Measurements from ENCODE around the gene LIPC. TPM values are rescaled to one million over a fixed set of nuclear protein-coding genes. Genes with fewer than 3 reads are reported as not detected.

The LIPC gene
- polyA plus RNA-seq, 10 donors = 0.23 to 0.69 (median 0.39) TPM

DNA sequence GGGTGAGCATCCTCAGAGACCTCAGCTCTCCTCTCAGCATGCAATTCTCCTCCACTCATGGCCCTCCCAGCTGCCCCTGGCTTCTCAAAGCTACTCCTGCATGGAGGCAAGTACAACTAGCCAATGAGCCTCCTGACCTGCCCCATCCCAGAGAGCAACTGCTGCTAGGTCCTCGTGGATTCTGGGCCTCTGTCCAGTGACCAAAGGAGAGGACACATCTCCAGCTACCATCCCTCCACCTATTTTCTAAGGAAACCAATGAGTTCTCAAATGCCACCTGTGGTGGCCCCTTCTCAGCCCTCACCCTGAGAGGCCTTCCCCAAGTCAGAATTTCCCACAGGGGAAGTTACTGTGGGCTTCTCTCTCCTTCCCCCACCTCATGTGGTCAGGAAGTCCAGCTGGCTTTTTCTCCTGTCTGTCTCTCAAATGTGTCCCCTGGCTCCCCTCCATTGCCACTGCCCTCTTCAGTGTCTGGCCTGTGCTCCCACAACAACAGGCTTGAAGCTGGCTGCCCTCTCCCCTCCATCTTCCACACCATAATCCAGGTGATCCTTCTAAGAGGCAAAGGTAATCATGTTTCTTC is 43.0 kb downstream of the LIPC start:
- DNase-seq = no peak

DNA sequence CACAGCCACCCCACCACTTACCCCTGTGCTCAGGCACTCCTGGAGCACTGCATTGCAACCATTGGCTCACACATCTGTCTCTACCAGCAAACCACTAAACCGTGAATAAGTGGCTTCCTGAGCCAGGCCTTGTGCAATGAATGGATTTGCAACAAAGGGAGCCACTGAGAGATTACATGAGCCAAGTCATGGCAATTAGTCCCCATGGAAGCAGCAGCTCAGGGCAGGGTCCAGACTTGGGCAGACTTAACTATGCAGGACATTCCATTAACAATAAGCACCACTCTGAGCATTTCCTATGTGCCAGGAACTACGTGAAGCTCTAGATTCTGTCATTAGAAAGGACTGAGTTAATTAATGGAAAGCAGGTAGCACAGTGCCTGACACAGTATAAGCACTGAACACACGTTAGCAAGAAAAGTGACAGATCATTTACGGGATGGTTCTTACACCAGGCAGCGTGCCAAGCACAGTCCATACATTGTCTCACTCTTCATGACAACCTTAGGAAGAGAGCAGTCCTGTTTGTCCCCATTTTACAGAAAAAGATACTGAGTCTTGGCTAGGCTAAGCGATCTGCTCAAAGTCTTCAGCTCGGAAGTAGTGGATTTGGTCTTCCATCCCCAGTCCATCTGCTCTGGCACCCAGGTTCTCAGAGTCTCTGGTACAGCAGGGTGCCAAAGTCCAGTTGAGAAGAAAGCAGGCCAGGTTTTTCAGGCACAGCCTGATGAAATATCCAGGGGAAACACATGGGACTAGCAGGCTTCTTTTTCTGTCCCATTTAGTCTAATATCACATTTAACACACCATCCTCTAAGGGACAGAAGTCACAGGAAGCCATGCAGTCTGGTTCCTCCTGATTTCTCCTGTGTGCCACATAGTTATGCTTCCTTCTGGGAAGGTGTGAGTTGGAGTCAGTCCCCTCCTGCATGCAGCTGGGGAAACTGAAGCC is 44.1 kb downstream of the LIPC start:
- peak in 1 of 3 donors; percentile 49 for DNase-seq

DNA sequence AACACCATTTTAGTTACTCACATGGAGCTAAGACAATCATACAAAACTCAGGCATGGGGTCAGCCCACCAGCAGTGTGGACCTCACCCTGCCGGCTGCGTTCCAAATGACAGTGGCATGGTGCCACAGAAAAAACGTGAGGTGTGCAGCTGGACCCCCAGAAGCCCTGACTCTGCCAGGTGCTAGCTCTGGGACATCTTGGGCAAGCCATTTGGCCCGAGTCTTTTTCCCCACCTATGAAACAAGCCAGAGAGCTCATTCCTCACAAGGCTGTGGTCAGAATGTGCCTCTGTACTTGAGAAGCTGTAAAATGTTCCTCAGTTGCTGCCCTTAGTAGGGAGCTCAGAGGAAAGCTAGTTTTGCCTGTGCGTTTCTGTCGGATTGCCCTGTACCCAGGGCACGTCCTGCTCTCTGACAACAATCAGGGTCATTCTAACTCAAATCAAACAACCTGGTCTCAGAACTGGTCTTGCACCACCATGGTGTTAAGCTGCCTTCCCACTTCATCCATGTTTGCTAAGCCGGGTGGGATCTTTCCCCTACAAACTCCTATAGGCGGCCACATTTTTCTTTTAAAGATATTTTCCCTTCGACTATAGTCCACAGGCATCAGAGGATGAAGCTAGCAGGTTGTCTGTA is 44.9 kb downstream of the LIPC start:
- no peak for DNase-seq

DNA sequence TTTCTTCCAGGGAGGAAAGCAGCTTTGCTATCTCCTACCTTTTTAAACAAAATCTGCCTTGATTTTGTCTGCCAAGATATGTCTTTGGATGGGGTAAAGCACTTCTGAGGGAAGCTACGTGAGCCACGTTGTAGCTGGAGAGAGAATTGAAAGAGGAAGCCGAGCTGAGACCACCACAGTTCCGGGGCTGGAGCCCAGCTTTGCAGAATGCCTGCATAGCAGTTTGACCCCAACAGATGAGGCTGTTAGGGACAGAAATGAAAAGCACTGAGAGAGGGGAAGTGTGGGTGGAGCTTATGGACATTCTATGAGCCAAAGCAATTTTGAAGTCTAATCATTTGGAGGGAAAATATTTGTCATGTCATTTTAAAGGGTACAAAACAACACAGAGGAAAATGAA is 45.4 kb downstream of the LIPC start:
- no peak for DNase-seq

DNA sequence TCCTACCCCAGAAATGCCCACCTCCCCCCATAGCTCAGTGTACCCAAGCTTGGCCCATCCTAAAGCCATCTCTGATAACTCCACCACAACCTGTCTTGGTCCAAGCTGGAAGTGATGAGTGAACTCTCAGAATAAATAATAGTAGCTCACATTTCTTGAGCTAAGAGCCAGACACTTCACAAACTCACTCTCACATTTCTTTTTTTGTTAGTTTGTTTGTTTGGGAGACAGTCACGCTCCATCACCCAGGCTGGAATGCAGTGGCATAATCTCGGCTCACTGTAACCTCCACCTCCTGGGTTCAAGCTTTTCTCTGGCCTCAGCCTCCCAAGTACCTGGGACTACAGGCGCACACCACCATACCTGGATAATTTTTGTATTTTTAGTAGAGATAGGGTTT is 46.2 kb downstream of the LIPC start:
- DNase-seq = no peak

DNA sequence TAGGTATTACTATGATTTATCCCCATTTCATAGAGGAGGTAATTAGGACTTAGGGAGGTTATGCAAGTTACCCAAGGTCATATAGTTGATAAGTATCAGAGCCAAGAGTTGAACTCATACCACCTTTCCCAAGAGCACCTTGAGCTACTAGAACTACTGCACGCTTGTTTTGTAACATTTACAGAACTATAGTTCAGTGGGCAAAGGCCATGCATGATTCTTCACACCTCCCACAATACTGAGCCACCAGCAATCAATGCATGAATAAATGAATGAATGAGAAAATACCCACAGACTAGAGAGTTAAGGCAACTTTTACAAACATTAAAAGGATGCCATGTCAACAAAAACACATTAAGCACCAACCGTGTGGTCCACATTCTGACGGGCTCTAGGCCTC is 46.8 kb downstream of the LIPC start:
- DNase-seq = no peak

DNA sequence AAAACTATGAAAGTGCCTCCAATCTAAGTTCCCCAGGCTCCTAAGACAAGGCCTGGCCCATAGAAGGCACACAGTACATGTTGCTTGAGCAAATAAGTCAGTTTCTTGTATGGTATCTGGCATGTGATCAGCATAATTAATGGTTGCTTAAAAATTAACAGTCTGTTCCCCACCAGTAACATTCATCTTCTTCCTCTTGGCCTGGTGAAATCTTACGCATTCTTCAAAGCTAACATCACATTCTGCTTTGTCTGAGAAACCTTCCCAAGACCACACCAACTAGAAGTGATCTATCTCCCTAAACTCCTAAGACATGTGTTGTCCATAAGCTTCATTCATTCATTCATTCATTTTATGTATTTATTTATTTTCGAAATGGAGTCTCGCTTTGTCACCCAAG is 48.1 kb downstream of the LIPC start:
- no peak for DNase-seq

DNA sequence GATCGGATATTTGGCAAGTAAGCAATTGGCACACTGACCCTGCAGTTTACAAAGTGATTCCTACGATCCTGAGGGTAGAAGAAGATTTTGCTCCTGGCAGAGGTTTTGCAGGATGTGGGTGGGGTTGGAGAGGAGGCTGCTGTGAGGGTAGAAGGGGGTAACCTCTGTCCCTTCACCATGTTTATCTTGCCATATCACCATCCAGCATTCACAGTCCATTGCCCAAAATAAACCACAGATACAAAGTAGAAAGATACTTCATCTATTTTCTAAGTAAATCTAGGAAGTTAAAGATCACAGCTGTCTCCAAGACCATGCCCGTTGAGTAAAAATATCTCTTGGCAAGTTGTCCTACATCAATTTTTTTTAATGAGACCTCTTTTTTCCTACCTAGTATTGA is 51.6 kb downstream of the LIPC start:
- no peak for DNase-seq

DNA sequence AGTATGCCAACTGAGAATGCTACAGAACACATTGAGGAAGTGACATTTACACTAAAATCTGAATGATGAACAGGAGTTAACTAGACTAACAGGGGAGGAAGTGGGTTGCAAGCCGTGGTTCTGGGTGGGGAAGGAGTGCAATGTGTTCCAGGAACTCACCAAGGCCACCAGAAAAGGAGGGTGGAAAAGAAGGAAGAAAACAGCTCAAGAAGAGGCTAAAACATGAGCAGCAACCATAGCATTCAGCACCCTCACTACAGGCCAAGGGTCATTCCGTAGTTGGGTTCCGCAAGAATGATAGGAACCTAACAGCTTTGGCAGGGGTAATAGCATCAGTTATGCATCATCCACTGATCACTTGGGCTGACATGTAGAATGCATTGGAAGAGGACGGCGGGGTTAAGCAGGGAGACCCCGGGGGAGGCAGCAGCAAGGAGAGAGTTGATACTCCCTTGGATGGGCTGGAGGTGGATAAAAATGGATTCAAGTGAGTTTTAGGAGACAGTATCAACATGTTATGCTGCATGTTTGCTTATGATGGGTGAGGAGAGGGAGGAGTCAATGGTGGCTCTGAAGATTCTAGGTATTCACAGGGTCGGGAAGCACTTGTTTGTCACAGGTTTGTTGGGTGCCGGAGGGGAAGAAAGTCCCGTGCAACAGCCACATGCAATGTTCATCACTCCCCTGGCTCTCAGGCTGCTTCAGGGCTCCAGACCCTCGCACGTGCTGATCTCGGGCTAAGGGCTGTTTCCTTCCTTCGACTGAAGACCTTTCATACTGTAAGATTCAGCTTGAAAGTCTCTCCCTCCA is 53.2 kb downstream of the LIPC start:
- DNase-seq = peak in 1 of 3 donors; percentile 33

DNA sequence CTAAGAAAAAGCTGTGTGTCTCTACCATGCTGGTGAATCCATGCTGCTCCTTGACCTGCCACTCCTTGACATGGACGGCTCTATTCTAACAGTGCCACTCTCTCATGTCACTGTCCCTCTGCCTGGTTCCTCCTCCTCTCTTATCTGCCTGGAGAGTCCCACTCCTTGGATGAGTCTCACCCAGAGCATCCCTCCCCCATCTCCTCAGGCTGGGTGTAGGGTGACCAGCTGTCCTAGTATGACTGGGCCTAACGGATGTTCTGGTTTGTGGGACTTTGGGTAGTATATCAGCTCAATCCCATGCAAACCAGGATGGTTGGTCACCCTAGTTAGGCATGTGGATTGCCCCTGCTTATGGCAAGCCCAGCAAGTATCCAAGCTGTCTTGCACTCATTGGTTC is 54.3 kb downstream of the LIPC start:
- DNase-seq = no peak

DNA sequence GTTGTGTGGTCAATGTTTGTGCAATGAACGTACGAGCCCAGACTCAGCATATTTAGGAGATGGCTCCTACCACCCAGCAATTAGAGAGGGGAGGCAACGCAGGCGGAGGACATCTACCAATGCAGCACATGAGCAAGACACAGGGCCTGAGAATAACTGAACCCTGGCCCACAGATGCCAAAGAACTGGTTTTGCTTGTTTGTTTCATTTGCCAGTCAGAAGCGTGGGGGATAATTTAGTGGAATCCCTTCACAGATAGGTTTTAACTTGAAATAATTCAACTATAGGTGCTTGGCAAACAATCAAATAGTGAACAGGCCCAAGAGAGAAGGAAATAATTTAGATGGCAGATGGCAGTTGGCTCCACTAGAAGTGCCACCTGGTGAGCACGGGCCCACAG is 54.8 kb downstream of the LIPC start:
- no peak for DNase-seq

DNA sequence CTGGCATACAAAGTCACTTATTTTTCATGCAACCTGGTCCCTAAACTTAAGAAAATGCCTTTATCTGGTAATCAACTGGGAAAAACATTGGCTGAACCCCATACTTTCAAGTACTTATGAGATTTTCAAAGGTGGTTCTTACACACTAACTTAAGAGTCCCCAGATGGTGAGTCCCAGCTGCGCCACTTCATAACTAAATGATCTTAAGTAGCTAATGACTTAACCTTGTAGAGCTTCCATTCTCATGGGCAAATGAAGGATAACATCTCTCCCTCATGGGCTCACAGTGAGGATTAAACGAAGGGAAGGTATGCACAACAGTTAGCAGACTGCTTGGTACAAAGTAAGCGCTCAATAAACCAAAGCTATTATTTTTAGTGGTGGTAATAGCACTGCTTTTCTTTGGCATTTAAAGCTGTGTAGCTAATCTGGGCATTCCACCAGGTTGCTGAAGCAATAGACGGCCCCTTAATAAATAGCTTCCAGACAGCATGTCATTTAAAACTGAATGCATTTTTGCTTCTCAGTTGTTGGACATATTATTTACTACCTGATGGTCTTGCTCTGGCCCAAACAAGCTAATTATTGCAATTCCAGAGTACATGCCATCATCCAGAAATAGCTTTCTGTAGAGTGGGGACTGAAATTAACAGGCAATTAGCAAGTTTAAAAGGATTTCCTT is 55.4 kb downstream of the LIPC start:
- no peak for DNase-seq

DNA sequence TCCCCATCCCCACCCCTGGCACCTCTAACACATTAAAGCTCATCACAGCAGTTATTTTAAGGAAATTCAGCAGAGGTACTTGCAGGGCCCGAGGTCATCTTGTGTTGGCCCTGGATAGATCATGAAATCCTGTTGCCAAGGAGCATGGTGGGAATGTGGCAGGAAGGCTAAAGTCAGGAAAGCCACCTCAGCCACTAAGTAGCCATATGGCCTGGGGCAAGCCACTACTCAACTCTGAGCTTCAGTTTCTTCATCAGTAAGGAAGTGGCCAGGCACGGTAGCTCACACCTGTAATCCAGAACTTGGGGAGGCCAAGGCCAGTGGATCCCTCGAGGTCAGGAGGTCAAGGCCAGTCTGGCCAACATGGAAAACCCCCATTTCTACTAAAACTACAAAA is 55.9 kb downstream of the LIPC start:
- DNase-seq = no peak

DNA sequence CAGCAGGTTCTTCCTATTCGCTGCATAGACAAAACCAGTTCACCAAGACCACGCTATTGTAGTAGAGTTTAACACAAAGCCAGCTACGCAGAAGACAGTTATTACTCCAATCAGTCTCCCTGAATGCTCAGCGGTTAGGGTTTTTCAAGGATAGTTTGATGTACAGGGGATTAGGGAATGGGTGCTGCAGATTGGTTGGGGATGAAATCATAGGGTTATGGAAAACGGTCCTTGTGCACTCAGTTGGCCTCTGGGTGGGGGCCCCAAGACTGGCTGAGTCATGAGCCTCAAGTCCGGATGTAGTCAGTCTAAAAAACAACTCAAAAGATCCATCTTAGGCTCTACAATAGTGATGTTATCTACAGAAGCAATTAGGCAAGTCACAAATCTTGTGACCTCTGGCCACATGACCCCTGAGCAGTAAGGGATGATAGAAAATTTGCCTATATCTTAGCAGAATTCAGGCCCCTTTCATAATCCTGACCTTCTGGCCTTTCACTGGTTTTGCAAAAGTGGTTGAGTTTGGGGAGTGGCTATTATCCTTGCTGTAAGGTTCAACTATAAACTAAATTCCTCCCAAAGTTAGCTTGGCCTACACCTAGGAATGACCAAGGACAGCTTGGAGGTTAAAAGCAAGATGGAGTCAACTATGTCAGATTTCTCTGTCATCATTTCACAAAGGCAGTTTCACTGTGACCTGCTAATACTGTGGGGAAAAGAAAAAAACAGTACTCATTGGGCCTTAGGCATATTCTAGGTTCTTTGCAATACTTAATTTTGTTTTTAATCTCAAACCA is 57.7 kb downstream of the LIPC start:
- no peak for DNase-seq

DNA sequence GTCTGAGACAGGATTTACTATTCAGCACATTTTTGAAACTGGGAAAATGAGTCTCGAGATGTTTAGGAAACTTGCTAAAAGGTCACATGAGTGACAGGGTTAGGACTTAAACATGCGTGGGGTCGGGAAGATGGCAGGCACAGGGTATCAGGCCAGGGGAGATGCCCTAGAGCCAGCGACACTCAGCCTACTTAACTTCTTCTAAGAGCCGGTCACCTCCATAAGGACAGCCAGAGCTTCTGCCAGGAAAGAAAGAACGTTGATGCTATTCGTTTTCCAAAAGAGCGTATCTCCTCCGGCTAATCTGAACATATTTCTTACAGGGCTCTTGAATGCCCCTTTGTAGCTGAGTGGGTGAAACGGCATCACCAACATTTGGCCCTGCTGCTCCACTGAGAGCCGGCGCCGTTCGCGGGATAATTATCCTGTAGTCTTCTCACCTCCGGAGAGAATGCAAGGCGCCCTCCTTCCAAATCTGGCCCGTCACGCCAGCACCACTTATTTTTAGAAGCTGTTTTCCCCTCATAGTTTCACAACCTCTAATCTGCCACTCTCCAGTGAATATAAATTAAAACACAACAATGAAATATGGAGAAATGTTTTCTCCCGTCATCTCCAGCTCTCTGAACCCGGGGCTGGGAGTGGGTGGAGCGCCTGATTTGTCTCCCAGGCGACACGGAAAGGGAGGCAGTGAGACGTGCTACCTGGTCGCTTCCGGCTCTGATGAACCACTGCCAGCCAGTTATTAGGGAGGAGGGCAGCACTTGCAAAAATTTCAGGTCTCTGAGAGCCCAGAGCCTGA is 58.5 kb downstream of the LIPC start:
- no peak for DNase-seq

DNA sequence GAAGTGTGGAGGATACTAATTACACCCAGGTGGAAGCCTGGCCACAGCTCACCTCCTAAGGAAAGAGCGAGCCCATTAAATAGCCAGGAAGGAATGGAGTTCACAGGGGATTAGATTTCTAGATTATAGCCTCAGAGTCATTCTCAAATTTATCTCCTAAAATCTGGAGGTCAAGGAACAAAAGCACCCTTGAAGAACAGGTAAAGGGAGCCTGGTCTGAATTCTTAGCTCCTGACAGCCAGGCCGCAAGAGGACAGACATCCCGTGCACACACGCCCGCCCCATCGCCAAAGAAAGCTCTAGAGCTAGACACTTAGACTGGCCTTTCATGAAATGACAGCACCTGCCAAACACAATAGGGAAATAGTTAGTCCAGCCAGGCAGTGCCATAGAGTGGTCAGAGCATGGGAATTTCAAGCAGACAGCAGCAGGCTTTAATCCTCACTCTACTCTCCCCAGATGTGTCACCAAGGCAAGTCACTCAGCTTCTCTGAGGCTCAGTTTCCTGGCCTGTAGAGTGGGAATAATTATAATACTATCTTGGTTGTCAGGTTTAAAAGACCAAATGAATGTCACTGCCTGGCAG is 59.2 kb downstream of the LIPC start:
- no peak for DNase-seq

DNA sequence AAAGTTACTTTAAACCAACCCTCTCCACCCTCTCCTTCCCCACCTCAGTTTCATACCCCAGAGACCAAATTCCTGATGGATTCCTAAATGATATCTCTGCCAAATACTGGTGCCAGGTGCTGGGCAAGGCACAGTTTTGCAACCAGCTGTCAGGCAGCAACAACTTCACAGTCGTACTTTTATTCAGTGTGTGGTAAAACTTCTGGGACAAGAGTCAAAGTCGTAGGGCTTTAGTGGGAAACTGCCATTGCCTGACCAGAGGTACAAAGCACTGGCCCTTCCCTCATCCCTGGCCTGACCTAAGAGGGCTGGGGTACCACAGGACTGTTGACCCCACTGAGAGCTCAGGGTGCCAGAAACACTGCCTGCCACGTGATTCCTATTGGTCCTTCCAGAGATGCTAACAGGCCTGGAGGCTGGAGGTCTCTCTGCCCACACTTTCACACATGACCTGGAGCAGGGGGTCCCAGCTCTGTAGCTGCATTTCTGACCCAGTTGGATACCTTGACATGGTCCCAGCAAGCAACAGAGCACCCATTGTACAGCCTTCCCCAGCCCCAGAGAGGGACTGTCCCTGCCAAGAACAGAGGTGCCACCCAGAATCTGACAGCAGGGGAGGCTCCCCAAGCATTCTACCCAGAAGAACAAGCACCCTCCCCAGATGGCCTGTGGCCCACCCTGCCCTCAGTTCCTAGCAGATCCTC is 59.9 kb downstream of the LIPC start:
- DNase-seq = peak in 1 of 3 donors; percentile 24

DNA sequence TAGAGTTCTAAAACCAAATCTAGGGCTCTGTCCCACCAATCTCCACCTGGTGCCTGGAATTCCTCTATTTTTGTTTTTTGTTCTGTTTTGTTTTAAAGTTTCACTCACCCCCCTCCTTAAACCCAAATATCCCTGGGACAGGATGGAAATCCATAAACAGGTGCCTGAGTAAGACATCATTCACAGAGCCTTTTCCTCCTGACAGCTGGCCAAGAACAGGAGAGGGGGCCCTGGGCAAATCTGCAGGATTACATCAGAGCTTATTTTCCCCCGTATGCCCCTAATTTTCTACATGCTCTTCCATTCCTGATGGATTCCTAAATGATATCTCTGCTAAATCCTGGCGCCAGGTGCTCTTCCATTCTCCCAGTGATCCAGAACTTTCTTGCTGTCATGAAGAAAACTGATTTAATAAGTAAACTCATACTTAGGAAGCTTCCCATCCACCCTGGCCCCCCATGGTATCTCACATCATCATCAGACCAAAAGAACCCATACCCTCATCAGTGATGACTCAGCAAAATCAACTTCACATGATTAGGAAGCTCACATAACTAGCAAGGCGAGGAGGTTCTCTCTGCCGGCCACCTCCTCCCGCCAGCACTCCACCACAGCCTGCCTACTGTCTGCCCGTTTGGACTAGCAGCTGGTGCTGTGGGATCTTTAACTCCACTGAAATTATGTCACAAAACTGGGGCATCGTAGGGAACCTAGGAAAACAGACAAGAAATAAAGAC is 61.0 kb downstream of the LIPC start:
- no peak for DNase-seq
